Activated naive CD4-positive, alpha-beta T cell treated with anti-CD3 and anti-CD28 coated beads, Interleukin-2, amount 10 ng/mL, durations not matched to agents 7 days and 5 days (primary cell): ENCODE data around the gene XYLB.

Source experiments
- CTCF ChIA-PET: fragments of 350-600 bp; sonication (Branson Sonifier 250); formaldehyde crosslinking; loops from one replicate; lab custom pipeline; 2021; ENCODE audit warnings: antibody characterized with exemption; lab: Charles Lee
- DNase-seq: peaks from one replicate; pipeline ENCODE4 v3.0.0-alpha.2; 2020
- H3K27ac Mint-ChIP-seq: one replicate; pipeline ENCODE4 v1.8.0; 2021; ENCODE audit warnings: mild to moderate bottlenecking, moderate library complexity, mixed read lengths
- H3K27me3 Mint-ChIP-seq: one replicate; pipeline ENCODE4 v1.8.0; 2021; ENCODE audit warnings: mild to moderate bottlenecking, mixed read lengths
- H3K36me3 Mint-ChIP-seq: one replicate; pipeline ENCODE4 v1.8.0; 2021; ENCODE audit warnings: mixed read lengths
- H3K4me1 Mint-ChIP-seq: one replicate; pipeline ENCODE4 v1.8.0; 2021; ENCODE audit warnings: mixed read lengths
- H3K4me3 Mint-ChIP-seq: one replicate; pipeline ENCODE4 v1.8.0; 2021; ENCODE audit warnings: mild to moderate bottlenecking, moderate library complexity, mixed read lengths
- H3K9me3 Mint-ChIP-seq: one replicate; pipeline ENCODE4 v1.8.0; 2021; ENCODE audit warnings: mixed read lengths

XYLB gene

GRCh38 chr3:38361496-38361895, 14.9 kb downstream of the XYLB start:
- CTCF ChIA-PET = interaction anchor here (1.2 to 1.5 kb wide), 2 partner anchors 15 to 245 kb away, joined by 3 to 4 read pairs; partner anchors contain the start of gene XYLB
- H3K27me3 Mint-ChIP-seq = no peaks in the 10 kb centered on the region
- H3K9me3 Mint-ChIP-seq = no peaks in the 10 kb centered on the region
- no peak overlapping the region for H3K4me3 Mint-ChIP-seq
- no peak for DNase-seq
- H3K4me1 Mint-ChIP-seq = peaks cover 9% of the 10 kb centered on the region
- H3K36me3 Mint-ChIP-seq = peaks cover 11% of the 10 kb centered on the region
- H3K27ac Mint-ChIP-seq = no peak overlapping the region

- Mint-ChIP-seq H3K36me3 (peaks cover 11% of the 10 kb centered on the region), H3K4me3 (no peak overlapping the region), H3K27me3 (no peaks in the 10 kb centered on the region), H3K9me3 (no peaks in the 10 kb centered on the region), H3K27ac (no peak overlapping the region), H3K4me1 (peaks cover 9% of the 10 kb centered on the region)
- CTCF ChIA-PET = interaction anchor here (1.0 kb wide), 1 partner anchor 245 kb away, joined by 3 read pairs; no protein-coding TSS in a partner anchor
- DNase-seq = no peak
These were observed 16.2 kb downstream of the XYLB start for GRCh38 chr3:38362825-38363224.

- H3K4me1 Mint-ChIP-seq = peaks cover 9% of the 10 kb centered on the region
- H3K4me3 Mint-ChIP-seq = no peak overlapping the region
- no peak for DNase-seq
- CTCF ChIA-PET = interaction anchor here (1.8 kb wide), 1 partner anchor 19 kb away, joined by 7 read pairs; the partner anchor contains the start of gene XYLB
- no peaks in the 10 kb centered on the region for H3K27me3 Mint-ChIP-seq
- peaks cover 16% of the 10 kb centered on the region for H3K36me3 Mint-ChIP-seq
- H3K27ac Mint-ChIP-seq = no peak overlapping the region
- peaks cover 2% of the 10 kb centered on the region for H3K9me3 Mint-ChIP-seq
These were observed 18.3 kb downstream of the XYLB start for GRCh38 chr3:38364721-38365400.

- Mint-ChIP-seq H3K4me1 (peaks cover 9% of the 10 kb centered on the region), H3K4me3 (no peak overlapping the region), H3K36me3 (peaks cover 20% of the 10 kb centered on the region), H3K27me3 (no peaks in the 10 kb centered on the region), H3K9me3 (peaks cover 2% of the 10 kb centered on the region), H3K27ac (no peak overlapping the region)
- CTCF ChIA-PET = interaction anchor here (1.8 kb wide), 1 partner anchor 19 kb away, joined by 7 read pairs; the partner anchor contains the start of gene XYLB
- no peak for DNase-seq
These were observed 19.0 kb downstream of the XYLB start for GRCh38 chr3:38365469-38366062.

- DNase-seq = no peak
- H3K9me3 Mint-ChIP-seq = peaks cover 2% of the 10 kb centered on the region
- H3K36me3 Mint-ChIP-seq = peaks cover 20% of the 10 kb centered on the region
- H3K4me3 Mint-ChIP-seq = no peak overlapping the region
- no peaks in the 10 kb centered on the region for H3K27me3 Mint-ChIP-seq
- H3K27ac Mint-ChIP-seq = no peak overlapping the region
- H3K4me1 Mint-ChIP-seq = peaks cover 9% of the 10 kb centered on the region
- CTCF ChIA-PET = interaction anchor here (1.8 kb wide), 1 partner anchor 20 kb away, joined by 7 read pairs; the partner anchor contains the start of gene XYLB
These were observed 19.5 kb downstream of the XYLB start for GRCh38 chr3:38366082-38366481.

GRCh38 chr3:38367779-38368178, 21.2 kb downstream of the XYLB start:
- peaks cover 17% of the 10 kb centered on the region for H3K36me3 Mint-ChIP-seq
- peaks cover 9% of the 10 kb centered on the region for H3K4me1 Mint-ChIP-seq
- no peak overlapping the region for H3K27ac Mint-ChIP-seq
- peaks cover 2% of the 10 kb centered on the region for H3K9me3 Mint-ChIP-seq
- no peak for DNase-seq
- H3K4me3 Mint-ChIP-seq = no peak overlapping the region
- CTCF ChIA-PET = interaction anchor here (1.2 to 2.6 kb wide), 3 partner anchors 112 to 284 kb away, joined by 3 to 9 read pairs (median 6); no protein-coding TSS in a partner anchor
- H3K27me3 Mint-ChIP-seq = no peaks in the 10 kb centered on the region

- Mint-ChIP-seq H3K27ac (no peak overlapping the region), H3K4me3 (no peak overlapping the region), H3K4me1 (peaks cover 14% of the 10 kb centered on the region), H3K27me3 (no peaks in the 10 kb centered on the region), H3K36me3 (peaks cover 17% of the 10 kb centered on the region), H3K9me3 (peaks cover 2% of the 10 kb centered on the region)
- CTCF ChIA-PET = interaction anchor here (1.5 to 2.6 kb wide), 3 partner anchors 112 to 283 kb away, joined by 3 to 9 read pairs (median 6); no protein-coding TSS in a partner anchor
- DNase-seq = no peak
These were observed 21.7 kb downstream of the XYLB start for GRCh38 chr3:38368238-38368637.

- Mint-ChIP-seq H3K27me3 (peaks cover 2% of the 10 kb centered on the region), H3K9me3 (peaks cover 2% of the 10 kb centered on the region), H3K4me1 (peaks cover 20% of the 10 kb centered on the region), H3K27ac (no peak overlapping the region), H3K4me3 (no peak overlapping the region), H3K36me3 (peaks cover 15% of the 10 kb centered on the region)
- DNase-seq = no peak
- CTCF ChIA-PET = interaction anchor here (1.5 to 2.8 kb wide), 4 partner anchors 22 to 282 kb away, joined by 3 to 9 read pairs (median 7); partner anchors contain the start of gene XYLB
These were observed 22.6 kb downstream of the XYLB start for GRCh38 chr3:38369186-38369585.

GRCh38 chr3:38370149-38370548, 23.6 kb downstream of the XYLB start:
- peaks cover 9% of the 10 kb centered on the region for H3K27me3 Mint-ChIP-seq
- peaks cover 24% of the 10 kb centered on the region for H3K4me1 Mint-ChIP-seq
- H3K9me3 Mint-ChIP-seq = peaks cover 2% of the 10 kb centered on the region
- peaks cover 18% of the 10 kb centered on the region for H3K36me3 Mint-ChIP-seq
- no peak overlapping the region for H3K4me3 Mint-ChIP-seq
- no peak for DNase-seq
- no peak overlapping the region for H3K27ac Mint-ChIP-seq
- CTCF ChIA-PET = interaction anchor here (2.6 to 2.8 kb wide), 2 partner anchors 23 to 110 kb away, joined by 8 to 9 read pairs; partner anchors contain the start of gene XYLB

- Mint-ChIP-seq H3K4me1 (peaks cover 28% of the 10 kb centered on the region), H3K27me3 (peaks cover 9% of the 10 kb centered on the region), H3K36me3 (peaks cover 18% of the 10 kb centered on the region), H3K9me3 (peaks cover 2% of the 10 kb centered on the region), H3K27ac (no peak overlapping the region), H3K4me3 (no peak overlapping the region)
- DNase-seq = no peak
- CTCF ChIA-PET = interaction anchor here (2.8 kb wide), 1 partner anchor 24 kb away, joined by 8 read pairs; the partner anchor contains the start of gene XYLB
These were observed 24.3 kb downstream of the XYLB start for GRCh38 chr3:38370861-38371260.

- Mint-ChIP-seq H3K36me3 (peaks cover 18% of the 10 kb centered on the region), H3K4me3 (no peak overlapping the region), H3K9me3 (peaks cover 2% of the 10 kb centered on the region), H3K27ac (no peak overlapping the region), H3K27me3 (peaks cover 9% of the 10 kb centered on the region), H3K4me1 (peaks cover 28% of the 10 kb centered on the region)
- CTCF ChIA-PET = interaction anchor here (2.8 kb wide), 1 partner anchor 25 kb away, joined by 8 read pairs; the partner anchor contains the start of gene XYLB
- no peak for DNase-seq
These were observed 25.1 kb downstream of the XYLB start for GRCh38 chr3:38371541-38372213.

- CTCF ChIA-PET = no interaction called here
- Mint-ChIP-seq H3K36me3 (peaks cover 18% of the 10 kb centered on the region), H3K27ac (no peak overlapping the region), H3K4me1 (peaks cover 28% of the 10 kb centered on the region), H3K27me3 (peaks cover 9% of the 10 kb centered on the region), H3K4me3 (no peak overlapping the region), H3K9me3 (peaks cover 2% of the 10 kb centered on the region)
- no peak for DNase-seq
These were observed 25.6 kb downstream of the XYLB start for GRCh38 chr3:38372214-38372601.

- peak overlapping the region; percentile 3 for H3K4me3 Mint-ChIP-seq
- CTCF ChIA-PET = no interaction called here
- H3K27ac Mint-ChIP-seq = peak overlapping the region; percentile 75
- H3K9me3 Mint-ChIP-seq = no peaks in the 10 kb centered on the region
- H3K36me3 Mint-ChIP-seq = peaks cover 26% of the 10 kb centered on the region
- peaks cover 9% of the 10 kb centered on the region for H3K27me3 Mint-ChIP-seq
- DNase-seq = peak; percentile 60
- peaks cover 28% of the 10 kb centered on the region for H3K4me1 Mint-ChIP-seq
These were observed 27.6 kb downstream of the XYLB start for GRCh38 chr3:38374221-38374620.

GRCh38 chr3:38375072-38375471, 28.5 kb downstream of the XYLB start:
- Mint-ChIP-seq H3K36me3 (peaks cover 25% of the 10 kb centered on the region), H3K4me3 (no peak overlapping the region), H3K27me3 (peaks cover 9% of the 10 kb centered on the region), H3K27ac (no peak overlapping the region), H3K9me3 (no peaks in the 10 kb centered on the region), H3K4me1 (peaks cover 28% of the 10 kb centered on the region)
- CTCF ChIA-PET = no interaction called here
- DNase-seq = no peak
